Measurements from ENCODE around the gene FMNL2. TPM values are rescaled to one million over a fixed set of nuclear protein-coding genes. Genes with fewer than 3 reads are reported as not detected.
A peak's percentile ranks its signal among the peaks of the same experiment; 100 is the strongest.

Gene FMNL2
- total and polyA plus RNA-seq, 4 donors = 1.5 to 9.3 (median 5.1) TPM

DNA sequence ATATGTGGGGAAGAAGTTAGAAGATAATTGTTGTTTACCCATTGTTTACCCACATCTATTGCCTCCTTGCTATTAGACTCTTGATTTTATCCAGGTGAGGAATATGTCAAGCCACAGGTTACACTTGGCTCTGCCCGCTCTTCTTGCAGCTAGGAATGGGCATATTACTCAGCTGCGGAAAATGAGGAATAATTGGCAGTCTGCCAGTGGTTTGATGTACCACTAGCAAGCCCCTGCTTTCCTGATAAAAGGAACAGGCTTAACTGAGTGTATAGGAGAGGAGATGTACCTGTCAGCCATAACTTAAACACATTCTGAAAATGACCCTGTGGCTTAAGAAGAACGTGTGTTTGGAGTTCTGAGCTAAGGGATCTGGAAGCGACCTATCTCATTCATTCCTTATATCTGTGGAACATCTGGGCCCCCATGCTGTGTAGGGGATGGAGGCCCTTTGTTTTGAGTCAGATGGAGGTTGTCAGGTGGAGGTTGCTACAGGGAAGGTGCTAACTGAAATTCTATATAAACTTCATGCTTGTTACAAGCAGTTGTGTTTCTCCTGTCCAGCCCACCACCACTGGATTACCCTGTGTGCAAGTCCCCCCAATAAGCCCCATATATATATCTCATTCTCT lies 4.6 kb upstream of the FMNL2 start:
- Histone ChIP-seq H3K27me3 (ENCODE audit: control insufficient read depth in 4 of 4, insufficient read depth in 4 of 4, low read length in 3 of 4) (no peaks in the 10 kb centered on the region), H3K9me3 (ENCODE audit: control insufficient read depth in 4 of 4, low read length in 3 of 4) (no peaks in the 10 kb centered on the region), H3K4me1 (ENCODE audit: control insufficient read depth in 4 of 4, insufficient read depth in 4 of 4, low read length in 3 of 4) (peaks cover 0 to 5% (median 2%) of the 10 kb centered on the region in 4 donors), H3K9ac (ENCODE audit: low read depth in 1 of 2, low read length in 2 of 2) (no peak overlapping the region), H3K36me3 (ENCODE audit: control insufficient read depth in 4 of 4, insufficient read depth in 3 of 4, low read depth in 1 of 4, low read length in 3 of 4) (no peaks in the 10 kb centered on the region), H3K27ac (ENCODE audit: low read depth in 1 of 2, low read length in 2 of 2) (no peak overlapping the region), H3K4me3 (ENCODE audit: low read depth in 1 of 3, low read length in 3 of 3) (no peak overlapping the region)
- TF ChIP-seq SP1 (IDR thresholded peaks at IDR 0.05) (no peak), GABPA (IDR thresholded peaks at IDR 0.05 in 1 of 2, conservative IDR thresholded peaks at IDR 0.05 in 1 of 2) (no peak), FOXA1 (IDR thresholded peaks at IDR 0.05) (no peak), TAF1 (conservative IDR thresholded peaks at IDR 0.05) (no peak), RAD21 (IDR thresholded peaks at IDR 0.05) (no peak), HNF4G (IDR thresholded peaks at IDR 0.05) (no peak), FOXA2 (IDR thresholded peaks at IDR 0.05) (no peak)
- TF ChIP-seq, protein P1, sequence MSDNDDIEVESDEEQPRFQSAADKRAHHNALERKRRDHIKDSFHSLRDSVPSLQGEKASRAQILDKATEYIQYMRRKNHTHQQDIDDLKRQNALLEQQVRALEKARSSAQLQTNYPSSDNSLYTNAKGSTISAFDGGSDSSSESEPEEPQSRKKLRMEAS (IDR thresholded peaks at IDR 0.05) = no peak
- TF ChIP-seq, protein P2, sequence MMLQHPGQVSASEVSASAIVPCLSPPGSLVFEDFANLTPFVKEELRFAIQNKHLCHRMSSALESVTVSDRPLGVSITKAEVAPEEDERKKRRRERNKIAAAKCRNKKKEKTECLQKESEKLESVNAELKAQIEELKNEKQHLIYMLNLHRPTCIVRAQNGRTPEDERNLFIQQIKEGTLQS (IDR thresholded peaks at IDR 0.05) = no peak
- 87% methylated on average over 4 of the region's 4 CpGs for WGBS
- DNase-seq (ENCODE audit: low spot score) = no peak

DNA sequence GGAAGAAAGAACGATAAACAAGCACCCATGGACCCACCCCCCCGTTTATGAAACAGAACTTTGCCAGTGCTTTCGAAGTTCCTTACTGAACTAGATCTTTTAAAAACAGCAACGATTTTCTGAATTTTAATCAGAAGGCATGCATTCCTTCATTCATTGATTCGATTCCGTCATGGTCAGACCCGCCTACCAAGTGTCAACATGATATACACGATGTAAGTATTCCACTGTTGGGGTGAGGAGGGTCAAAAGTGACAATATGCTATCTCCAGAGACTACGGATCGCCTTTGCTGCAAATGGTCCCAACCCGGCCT lies 316 bp upstream of the FMNL2 start:
- H3K9ac ChIP-seq (ENCODE audit: low read depth in 1 of 2, low read length in 2 of 2) = peak overlapping the region in 1 of 2 donors; percentile 52
- no peak overlapping the region for H3K27ac ChIP-seq (ENCODE audit: low read depth in 1 of 2, low read length in 2 of 2)
- peaks cover 0 to 14% (median 7%) of the 10 kb centered on the region in 4 donors for H3K4me1 ChIP-seq (ENCODE audit: control insufficient read depth in 4 of 4, insufficient read depth in 4 of 4, low read length in 3 of 4)
- no peak for DNase-seq (ENCODE audit: low spot score)
- H3K4me3 ChIP-seq (ENCODE audit: low read depth in 1 of 3, low read length in 3 of 3) = peak overlapping the region; percentile 27 to 84 (median 83)
- H3K9me3 ChIP-seq (ENCODE audit: control insufficient read depth in 4 of 4, low read length in 3 of 4) = no peaks in the 10 kb centered on the region
- WGBS = 8% methylated on average over 11 of the region's 11 CpGs
- H3K27me3 ChIP-seq (ENCODE audit: control insufficient read depth in 4 of 4, insufficient read depth in 4 of 4, low read length in 3 of 4) = no peaks in the 10 kb centered on the region
- H3K36me3 ChIP-seq (ENCODE audit: control insufficient read depth in 4 of 4, insufficient read depth in 3 of 4, low read depth in 1 of 4, low read length in 3 of 4) = no peaks in the 10 kb centered on the region
- TF ChIP-seq HNF4G (IDR thresholded peaks at IDR 0.05) (no peak), YY1 (IDR thresholded peaks at IDR 0.05) (no peak), FOXA1 (IDR thresholded peaks at IDR 0.05) (no peak), TAF1 (conservative IDR thresholded peaks at IDR 0.05) (no peak), EGR1 (IDR thresholded peaks at IDR 0.05; ENCODE audit: low read depth in 2 of 2) (no peak), RXRA (IDR thresholded peaks at IDR 0.05) (no peak), HNF4A (conservative IDR thresholded peaks at IDR 0.05) (no peak), RAD21 (IDR thresholded peaks at IDR 0.05) (no peak), JUND (IDR thresholded peaks at IDR 0.05) (no peak)
- TF ChIP-seq, protein P3, sequence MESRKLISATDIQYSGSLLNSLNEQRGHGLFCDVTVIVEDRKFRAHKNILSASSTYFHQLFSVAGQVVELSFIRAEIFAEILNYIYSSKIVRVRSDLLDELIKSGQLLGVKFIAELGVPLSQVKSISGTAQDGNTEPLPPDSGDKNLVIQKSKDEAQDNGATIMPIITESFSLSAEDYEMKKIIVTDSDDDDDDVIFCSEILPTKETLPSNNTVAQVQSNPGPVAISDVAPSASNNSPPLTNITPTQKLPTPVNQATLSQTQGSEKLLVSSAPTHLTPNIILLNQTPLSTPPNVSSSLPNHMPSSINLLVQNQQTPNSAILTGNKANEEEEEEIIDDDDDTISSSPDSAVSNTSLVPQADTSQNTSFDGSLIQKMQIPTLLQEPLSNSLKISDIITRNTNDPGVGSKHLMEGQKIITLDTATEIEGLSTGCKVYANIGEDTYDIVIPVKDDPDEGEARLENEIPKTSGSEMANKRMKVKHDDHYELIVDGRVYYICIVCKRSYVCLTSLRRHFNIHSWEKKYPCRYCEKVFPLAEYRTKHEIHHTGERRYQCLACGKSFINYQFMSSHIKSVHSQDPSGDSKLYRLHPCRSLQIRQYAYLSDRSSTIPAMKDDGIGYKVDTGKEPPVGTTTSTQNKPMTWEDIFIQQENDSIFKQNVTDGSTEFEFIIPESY (IDR thresholded peaks at IDR 0.05) = no peak
- TF ChIP-seq, protein P2 (IDR thresholded peaks at IDR 0.05) = no peak
- TF ChIP-seq, protein P1 (IDR thresholded peaks at IDR 0.05) = no peak

DNA sequence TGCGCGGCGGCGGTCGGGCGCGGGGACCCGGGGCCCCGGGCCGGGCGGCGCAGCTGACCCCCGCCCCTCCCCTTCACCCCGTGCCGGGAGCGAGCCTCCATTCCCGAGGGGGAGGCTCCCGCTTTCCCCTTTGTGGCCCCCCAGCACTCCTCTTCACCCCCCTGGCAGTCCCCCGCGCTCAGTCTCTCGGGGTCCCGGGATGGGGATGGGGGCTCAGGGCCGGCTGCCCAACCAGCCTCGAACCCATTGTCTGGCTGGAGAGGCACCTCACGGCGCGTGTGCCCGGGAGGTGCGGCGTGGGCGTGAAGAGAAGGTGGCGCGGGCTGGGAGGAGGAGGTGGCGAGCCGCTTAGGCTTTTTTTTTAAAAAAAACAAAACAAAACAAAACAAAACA lies 748 bp downstream of the FMNL2 start:
- Histone ChIP-seq H3K27ac (ENCODE audit: low read depth in 1 of 2, low read length in 2 of 2) (peak overlapping the region; percentile 63 to 71), H3K4me3 (ENCODE audit: low read depth in 1 of 3, low read length in 3 of 3) (peak overlapping the region; percentile 78 to 84 (median 83)), H3K9ac (ENCODE audit: low read depth in 1 of 2, low read length in 2 of 2) (peak overlapping the region in 1 of 2 donors; percentile 69), H3K4me1 (ENCODE audit: control insufficient read depth in 4 of 4, insufficient read depth in 4 of 4, low read length in 3 of 4) (peaks cover 0 to 14% (median 7%) of the 10 kb centered on the region in 4 donors), H3K27me3 (ENCODE audit: control insufficient read depth in 4 of 4, insufficient read depth in 4 of 4, low read length in 3 of 4) (no peaks in the 10 kb centered on the region), H3K36me3 (ENCODE audit: control insufficient read depth in 4 of 4, insufficient read depth in 3 of 4, low read depth in 1 of 4, low read length in 3 of 4) (no peaks in the 10 kb centered on the region), H3K9me3 (ENCODE audit: control insufficient read depth in 4 of 4, low read length in 3 of 4) (no peaks in the 10 kb centered on the region)
- DNase-seq (ENCODE audit: low spot score) = no peak
- WGBS = 1% methylated on average over 35 of the region's 35 CpGs
- TF ChIP-seq, protein P2 (IDR thresholded peaks at IDR 0.05) = no peak
- no peak for TF ChIP-seq YY1 (IDR thresholded peaks at IDR 0.05)
- no peak for TF ChIP-seq FOXA1 (IDR thresholded peaks at IDR 0.05)
- TF ChIP-seq SP1 (IDR thresholded peaks at IDR 0.05) = no peak
- no peak for TF ChIP-seq RAD21 (IDR thresholded peaks at IDR 0.05)
- no peak for TF ChIP-seq HNF4G (IDR thresholded peaks at IDR 0.05)
- TF ChIP-seq, protein P3 (IDR thresholded peaks at IDR 0.05) = no peak
- TF ChIP-seq, protein P4, sequence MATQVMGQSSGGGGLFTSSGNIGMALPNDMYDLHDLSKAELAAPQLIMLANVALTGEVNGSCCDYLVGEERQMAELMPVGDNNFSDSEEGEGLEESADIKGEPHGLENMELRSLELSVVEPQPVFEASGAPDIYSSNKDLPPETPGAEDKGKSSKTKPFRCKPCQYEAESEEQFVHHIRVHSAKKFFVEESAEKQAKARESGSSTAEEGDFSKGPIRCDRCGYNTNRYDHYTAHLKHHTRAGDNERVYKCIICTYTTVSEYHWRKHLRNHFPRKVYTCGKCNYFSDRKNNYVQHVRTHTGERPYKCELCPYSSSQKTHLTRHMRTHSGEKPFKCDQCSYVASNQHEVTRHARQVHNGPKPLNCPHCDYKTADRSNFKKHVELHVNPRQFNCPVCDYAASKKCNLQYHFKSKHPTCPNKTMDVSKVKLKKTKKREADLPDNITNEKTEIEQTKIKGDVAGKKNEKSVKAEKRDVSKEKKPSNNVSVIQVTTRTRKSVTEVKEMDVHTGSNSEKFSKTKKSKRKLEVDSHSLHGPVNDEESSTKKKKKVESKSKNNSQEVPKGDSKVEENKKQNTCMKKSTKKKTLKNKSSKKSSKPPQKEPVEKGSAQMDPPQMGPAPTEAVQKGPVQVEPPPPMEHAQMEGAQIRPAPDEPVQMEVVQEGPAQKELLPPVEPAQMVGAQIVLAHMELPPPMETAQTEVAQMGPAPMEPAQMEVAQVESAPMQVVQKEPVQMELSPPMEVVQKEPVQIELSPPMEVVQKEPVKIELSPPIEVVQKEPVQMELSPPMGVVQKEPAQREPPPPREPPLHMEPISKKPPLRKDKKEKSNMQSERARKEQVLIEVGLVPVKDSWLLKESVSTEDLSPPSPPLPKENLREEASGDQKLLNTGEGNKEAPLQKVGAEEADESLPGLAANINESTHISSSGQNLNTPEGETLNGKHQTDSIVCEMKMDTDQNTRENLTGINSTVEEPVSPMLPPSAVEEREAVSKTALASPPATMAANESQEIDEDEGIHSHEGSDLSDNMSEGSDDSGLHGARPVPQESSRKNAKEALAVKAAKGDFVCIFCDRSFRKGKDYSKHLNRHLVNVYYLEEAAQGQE (IDR thresholded peaks at IDR 0.05) = no peak
- TF ChIP-seq HNF4A (conservative IDR thresholded peaks at IDR 0.05) = no peak
- TF ChIP-seq GABPA (IDR thresholded peaks at IDR 0.05 in 1 of 2, conservative IDR thresholded peaks at IDR 0.05 in 1 of 2) = no peak
- TF ChIP-seq FOXA2 (IDR thresholded peaks at IDR 0.05) = no peak
